ENCODE measurements around the gene ARL5A. TPM values are rescaled to one million over a fixed set of nuclear protein-coding genes. Genes with fewer than 3 reads are reported as not detected.

The ARL5A gene
- total RNA-seq, 2 donors from 2014 or later = 28.0 to 33.8 TPM

- Histone ChIP-seq H3K27me3 (replicated peaks; ENCODE audit: insufficient read depth) (no peaks in the 10 kb centered on the region), H3K36me3 (no peaks in the 10 kb centered on the region), H3K4me1 (replicated peaks) (no peaks in the 10 kb centered on the region), H3K4me3 (no peak overlapping the region), H3K9me3 (no peaks in the 10 kb centered on the region), H3K27ac (no peak overlapping the region)
- no peak for TF ChIP-seq POLR2A (IDR thresholded peaks at IDR 0.05)
- TF ChIP-seq POLR2AphosphoS5 (IDR thresholded peaks at IDR 0.05) = no peak
- TF ChIP-seq CTCF (IDR thresholded peaks at IDR 0.05) = no peak
- intact Hi-C loops (cut with DNase I) = no loop called here
- 97% methylated on average over 3 of the region's 3 CpGs for WGBS
- DNase-seq (ENCODE audit: low spot score) = no peak
These were observed 35.1 kb downstream of the ARL5A start for GRCh38 chr2:151793123-151793522.

- Histone ChIP-seq H3K4me1 (replicated peaks) (no peaks in the 10 kb centered on the region), H3K36me3 (no peaks in the 10 kb centered on the region), H3K4me3 (no peak overlapping the region), H3K27ac (no peak overlapping the region), H3K9me3 (no peaks in the 10 kb centered on the region), H3K27me3 (replicated peaks; ENCODE audit: insufficient read depth) (no peaks in the 10 kb centered on the region)
- no peak for DNase-seq (ENCODE audit: low spot score)
- WGBS = 97% methylated on average over 4 of the region's 4 CpGs
- intact Hi-C loops (cut with DNase I) = no loop called here
- TF ChIP-seq POLR2AphosphoS5 (IDR thresholded peaks at IDR 0.05) = no peak
- no peak for TF ChIP-seq CTCF (IDR thresholded peaks at IDR 0.05)
- TF ChIP-seq POLR2A (IDR thresholded peaks at IDR 0.05) = no peak
These were observed 35.6 kb downstream of the ARL5A start for GRCh38 chr2:151792589-151792988.

GRCh38 chr2:151791545-151791944 lies 36.7 kb downstream of the ARL5A start:
- no peak for DNase-seq (ENCODE audit: low spot score)
- no peaks in the 10 kb centered on the region for H3K27me3 ChIP-seq (replicated peaks; ENCODE audit: insufficient read depth)
- whole genome bisulfite sequencing = over 99% methylated on average over 3 of the region's 3 CpGs
- intact Hi-C loops (cut with DNase I) = no loop called here
- H3K4me1 ChIP-seq (replicated peaks) = no peaks in the 10 kb centered on the region
- no peak overlapping the region for H3K4me3 ChIP-seq
- no peak overlapping the region for H3K27ac ChIP-seq
- H3K36me3 ChIP-seq = no peaks in the 10 kb centered on the region
- no peak for TF ChIP-seq POLR2AphosphoS5 (IDR thresholded peaks at IDR 0.05)
- TF ChIP-seq CTCF (IDR thresholded peaks at IDR 0.05) = no peak
- no peak for TF ChIP-seq POLR2A (IDR thresholded peaks at IDR 0.05)
- H3K9me3 ChIP-seq = no peaks in the 10 kb centered on the region

GRCh38 chr2:151790689-151791088 lies 37.5 kb downstream of the ARL5A start:
- no peak for TF ChIP-seq CTCF (IDR thresholded peaks at IDR 0.05)
- TF ChIP-seq POLR2A (IDR thresholded peaks at IDR 0.05) = no peak
- no peak for TF ChIP-seq POLR2AphosphoS5 (IDR thresholded peaks at IDR 0.05)
- Histone ChIP-seq H3K36me3 (no peaks in the 10 kb centered on the region), H3K9me3 (no peaks in the 10 kb centered on the region), H3K4me3 (no peak overlapping the region), H3K27me3 (replicated peaks; ENCODE audit: insufficient read depth) (no peaks in the 10 kb centered on the region), H3K27ac (no peak overlapping the region), H3K4me1 (replicated peaks) (no peaks in the 10 kb centered on the region)
- WGBS = 100% methylated on average over 1 of the region's 1 CpG
- no peak for DNase-seq (ENCODE audit: low spot score)
- intact Hi-C loops (cut with DNase I) = no loop called here

GRCh38 chr2:151789055-151789834 lies 39.0 kb downstream of the ARL5A start:
- Histone ChIP-seq H3K27ac (no peak overlapping the region), H3K27me3 (replicated peaks; ENCODE audit: insufficient read depth) (no peaks in the 10 kb centered on the region), H3K9me3 (no peaks in the 10 kb centered on the region), H3K4me3 (no peak overlapping the region), H3K4me1 (replicated peaks) (no peaks in the 10 kb centered on the region), H3K36me3 (no peaks in the 10 kb centered on the region)
- TF ChIP-seq CTCF (IDR thresholded peaks at IDR 0.05) = no peak
- TF ChIP-seq POLR2AphosphoS5 (IDR thresholded peaks at IDR 0.05) = no peak
- TF ChIP-seq POLR2A (IDR thresholded peaks at IDR 0.05) = no peak
- intact Hi-C loops (cut with DNase I) = no loop called here
- DNase-seq (ENCODE audit: low spot score) = no peak
- WGBS = 85% methylated on average over 4 of the region's 4 CpGs
